NCI-H2171 treated with DMSO at 0.1 percent for 48 hours (cell line): ENCODE measurements around the gene CD27.
"Not testable (repeated sequence)": the region's sequence is repeated elsewhere in the genome, so short reads cannot be mapped to it uniquely, and the experiment has no call there.

Experiments
- DNase-seq: peaks from one replicate; lab custom pipeline; 2025; lab: John Stamatoyannopoulos, UW

CD27 gene

GRCh38 chr12:6444704-6445688 is at the start of gene CD27:
Gene CD27, plus strand, starts transcription at chr12:6444955. Its CDS starts 141 bp downstream, at chr12:6445096.
- DNase-seq = no peak

- DNase-seq = no peak
Observed at GRCh38 chr12:6396031-6396430, 48.7 kb upstream of the CD27 start.

GRCh38 chr12:6399884-6400644 is 44.7 kb upstream of the CD27 start:
- DNase-seq = no peak

- no peak for DNase-seq
Observed at GRCh38 chr12:6404390-6404789, 40.4 kb upstream of the CD27 start.

- DNase-seq = no peak
Observed at GRCh38 chr12:6405963-6406362, 38.8 kb upstream of the CD27 start.

GRCh38 chr12:6407236-6407954 is 37.4 kb upstream of the CD27 start:
- DNase-seq = peak; percentile 66

- DNase-seq = no peak
Observed at GRCh38 chr12:6416596-6416995, 28.2 kb upstream of the CD27 start.

- no peak for DNase-seq
Observed at GRCh38 chr12:6418796-6419195, 26.0 kb upstream of the CD27 start.

GRCh38 chr12:6420364-6420763 is 24.4 kb upstream of the CD27 start:
- no peak for DNase-seq

GRCh38 chr12:6423267-6424007 is 21.3 kb upstream of the CD27 start:
- peak; percentile 99 for DNase-seq

GRCh38 chr12:6424008-6424347 is 20.8 kb upstream of the CD27 start:
- no peak for DNase-seq

- DNase-seq = no peak
Observed at GRCh38 chr12:6424866-6425265, 19.9 kb upstream of the CD27 start.

- peak; percentile 29 for DNase-seq
Observed at GRCh38 chr12:6425590-6426531, 18.9 kb upstream of the CD27 start.

GRCh38 chr12:6426882-6427671 is 17.7 kb upstream of the CD27 start:
- DNase-seq = no peak

GRCh38 chr12:6427796-6428195 is 17.0 kb upstream of the CD27 start:
- DNase-seq = not testable (repeated sequence)

- DNase-seq = no peak
Observed at GRCh38 chr12:6428326-6428725, 16.4 kb upstream of the CD27 start.

- peak; percentile 45 for DNase-seq
Observed at GRCh38 chr12:6430124-6430989, 14.4 kb upstream of the CD27 start.

- no peak for DNase-seq
Observed at GRCh38 chr12:6432991-6433390, 11.8 kb upstream of the CD27 start.
